Left forelimb (tissue), 1 donor: Measurements from ENCODE around the gene CALY.
A peak's percentile ranks its signal among the peaks of the same experiment; 100 is the strongest.

Source experiments
- DNase-seq: peaks from one replicate; pipeline ENCODE4 v3.0.0-alpha.2; 2018; ENCODE audit warnings: low spot score

The CALY gene

DNA sequence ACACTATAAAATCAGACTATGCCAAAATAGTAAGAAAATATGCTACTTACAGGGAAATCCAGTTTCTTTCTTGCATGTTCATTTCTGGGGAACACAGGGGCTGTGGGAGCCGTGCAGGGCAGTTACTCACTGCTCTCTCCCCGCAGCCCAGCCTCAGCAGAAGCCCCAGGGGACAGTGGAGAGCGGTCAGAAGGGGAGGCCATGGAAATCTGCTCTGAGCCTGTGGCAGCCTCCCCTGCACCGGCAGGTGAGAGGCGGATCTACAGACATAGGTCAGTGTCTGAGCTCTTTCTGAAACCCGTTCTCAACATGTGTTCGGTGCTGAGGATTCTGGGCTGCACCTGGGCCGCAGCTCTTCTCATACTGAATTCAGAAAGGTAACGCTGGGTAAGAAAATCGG is 25.1 kb downstream of the CALY start:
- DNase-seq, result no peak

DNA sequence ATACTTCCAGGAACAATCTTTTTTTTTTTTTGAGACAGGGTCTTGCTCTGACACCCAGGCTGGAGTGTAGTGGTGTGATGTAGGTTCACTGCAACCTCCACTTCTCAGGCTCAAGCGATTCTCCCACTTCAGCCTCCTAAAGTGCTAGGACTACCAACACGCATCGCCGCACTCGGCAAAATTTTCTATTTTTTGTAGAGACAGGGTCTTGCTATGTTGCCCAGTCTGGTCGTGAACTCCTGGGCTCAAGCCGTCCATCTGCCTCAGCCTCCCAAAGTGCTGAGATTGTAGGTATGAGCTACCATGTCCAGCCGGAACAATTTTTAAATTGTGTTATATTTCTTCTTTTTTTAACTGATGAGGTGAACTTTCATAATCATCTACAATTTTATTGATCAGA is 25.9 kb downstream of the CALY start:
- no peak for DNase-seq

DNA sequence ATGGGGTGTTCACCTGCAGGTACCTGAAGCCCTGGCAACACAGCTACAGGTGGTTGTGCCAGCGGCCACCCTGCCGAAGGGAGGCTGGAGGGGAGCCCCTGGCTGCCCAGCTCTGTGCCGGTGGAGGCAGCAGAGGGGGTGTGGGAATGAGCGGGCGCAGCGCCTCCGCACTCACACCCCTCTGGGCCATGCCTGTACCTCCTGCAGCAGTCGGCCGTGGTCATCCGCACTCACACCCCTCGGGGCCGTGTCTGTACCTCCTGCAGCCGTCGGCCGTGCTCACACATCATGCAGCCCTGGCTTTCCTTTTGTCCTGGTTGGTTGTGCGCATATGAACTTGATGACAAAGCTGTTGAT is 26.3 kb downstream of the CALY start:
- DNase-seq, result no peak

DNA sequence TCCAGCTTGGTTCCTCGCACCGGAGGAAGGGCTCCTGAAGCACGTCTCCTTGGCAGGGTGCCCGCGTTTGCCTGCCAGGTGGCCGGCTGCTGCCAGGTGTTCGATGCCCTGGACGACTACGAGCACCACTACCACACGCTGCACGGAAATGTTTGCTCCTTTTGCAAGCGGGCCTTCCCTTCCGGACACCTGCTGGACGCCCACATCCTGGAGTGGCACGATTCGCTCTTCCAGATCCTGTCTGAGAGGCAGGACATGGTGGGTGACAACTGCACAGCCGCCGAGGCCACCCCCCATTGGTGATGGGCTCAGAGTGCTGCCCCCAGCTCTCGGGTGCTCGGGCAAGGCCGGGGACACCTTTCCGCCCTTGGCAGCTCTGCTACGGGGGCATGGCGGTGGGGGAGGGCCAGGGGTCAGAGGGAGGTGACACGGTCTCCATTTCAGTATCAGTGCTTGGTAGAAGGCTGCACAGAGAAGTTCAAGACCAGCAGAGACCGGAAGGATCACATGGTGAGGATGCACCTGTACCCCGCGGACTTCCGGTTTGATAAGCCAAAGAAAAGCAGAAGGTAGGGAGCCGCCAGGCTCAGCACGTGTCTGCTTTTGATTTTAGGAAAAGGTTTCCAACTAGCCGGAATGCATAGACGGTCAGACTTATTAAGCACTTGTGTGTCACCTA is 26.8 kb downstream of the CALY start:
- no peak for DNase-seq

DNA sequence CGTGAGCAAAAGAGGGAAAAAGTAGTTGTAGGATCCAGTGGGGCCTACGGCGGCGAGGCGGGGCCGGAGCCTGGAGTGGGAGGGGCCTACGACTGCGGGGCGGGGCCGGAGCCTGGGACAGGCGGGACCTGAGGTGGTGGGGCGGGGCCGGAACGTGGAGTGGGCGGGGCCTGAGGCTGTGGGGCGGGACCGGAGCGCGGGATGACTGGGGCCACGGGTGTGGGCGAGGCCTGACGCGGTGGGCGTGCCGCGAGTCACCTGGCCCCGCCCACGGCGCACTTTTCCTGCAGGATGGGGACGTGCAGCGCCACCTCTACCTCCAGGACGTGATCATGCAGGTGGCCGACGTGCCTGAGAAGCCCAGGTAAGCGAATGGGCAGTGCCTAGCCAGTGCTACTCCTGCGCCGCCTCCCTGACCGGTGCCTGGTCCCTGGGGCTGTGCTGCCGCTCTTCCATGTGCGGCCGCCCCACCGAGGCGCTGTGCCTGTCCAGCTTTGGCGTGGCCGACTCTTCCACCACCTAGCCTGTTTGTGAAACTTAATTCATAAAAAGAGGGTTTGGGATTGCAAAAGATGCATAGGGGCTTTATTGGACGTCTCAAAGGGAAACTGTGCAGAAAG is 27.5 kb downstream of the CALY start:
- peak; percentile 93 for DNase-seq

DNA sequence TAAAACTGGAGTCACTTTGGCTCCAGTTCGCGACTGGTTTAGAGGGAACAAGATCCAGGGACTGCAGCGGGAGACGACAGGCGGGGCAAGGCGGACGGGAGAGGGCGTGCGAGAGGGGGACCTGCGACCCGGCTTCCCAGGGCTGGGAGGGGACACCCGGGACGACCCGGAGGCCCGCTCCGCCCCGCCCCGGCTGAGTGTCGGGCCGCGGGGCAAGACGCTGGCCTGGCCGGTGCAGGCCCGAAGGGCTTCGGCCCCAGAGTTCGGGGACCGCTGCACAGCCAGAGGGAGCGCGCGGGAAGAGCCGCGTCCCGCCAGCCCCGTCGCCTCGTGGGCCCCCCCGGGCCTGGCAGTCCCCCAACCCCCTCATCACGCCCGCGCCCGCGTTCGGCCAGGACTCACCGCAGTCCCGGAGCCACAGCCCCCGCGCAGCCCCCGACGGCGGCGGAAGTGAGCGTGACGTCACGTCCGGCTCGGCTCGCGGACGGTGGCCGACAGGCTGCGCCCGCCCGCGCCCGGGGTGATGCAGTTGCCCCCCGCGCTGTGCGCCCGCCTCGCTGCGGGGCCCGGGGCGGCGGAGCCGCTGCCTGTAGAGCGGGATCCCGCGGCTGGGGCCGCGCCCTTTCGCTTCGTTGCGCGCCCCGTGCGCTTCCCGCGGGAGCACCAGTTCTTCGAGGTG is 28.1 kb downstream of the CALY start, which contains the start of the genes TUBGCP2 and ZNF511:
Gene TUBGCP2 (minus strand): TSS at position 452 of the 679 bp plus-strand sequence. CDS start 5,931 bp downstream, outside the sequence.
Gene ZNF511 (plus strand): TSS at position 494 of the 679 bp plus-strand sequence. CDS start 30 bp downstream, at position 524.
- peak; percentile 95 for DNase-seq

DNA sequence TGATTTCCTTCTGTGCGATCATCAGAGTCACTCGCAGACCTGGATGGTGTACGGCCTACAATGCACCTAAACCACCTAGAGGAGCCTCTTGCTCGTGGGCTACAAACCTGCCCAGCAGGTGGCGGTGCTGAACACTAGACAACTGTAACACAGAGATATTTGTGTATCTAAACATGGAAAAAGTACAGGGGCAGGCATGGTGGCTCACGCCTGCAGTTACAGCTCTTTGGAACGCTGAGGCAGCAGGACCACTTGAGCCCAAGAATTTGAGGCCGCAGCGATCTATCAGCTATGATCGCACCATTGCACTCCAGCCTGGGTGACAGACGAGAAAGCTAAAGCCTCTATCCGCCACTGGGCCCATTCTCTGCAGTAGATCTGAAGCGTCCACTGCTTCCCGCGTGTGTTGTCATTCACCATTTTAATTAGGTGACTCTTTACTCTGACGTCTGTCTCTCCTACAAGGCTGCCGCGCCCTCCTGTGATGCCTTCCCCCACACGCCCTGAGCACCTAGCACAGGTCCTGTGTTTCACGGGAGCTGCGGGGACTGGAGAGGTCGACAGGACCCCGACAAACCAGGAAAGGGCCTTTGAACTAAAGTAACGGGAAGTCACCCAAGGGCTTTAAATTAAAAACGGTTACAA is 28.8 kb downstream of the CALY start:
- DNase-seq, result no peak

DNA sequence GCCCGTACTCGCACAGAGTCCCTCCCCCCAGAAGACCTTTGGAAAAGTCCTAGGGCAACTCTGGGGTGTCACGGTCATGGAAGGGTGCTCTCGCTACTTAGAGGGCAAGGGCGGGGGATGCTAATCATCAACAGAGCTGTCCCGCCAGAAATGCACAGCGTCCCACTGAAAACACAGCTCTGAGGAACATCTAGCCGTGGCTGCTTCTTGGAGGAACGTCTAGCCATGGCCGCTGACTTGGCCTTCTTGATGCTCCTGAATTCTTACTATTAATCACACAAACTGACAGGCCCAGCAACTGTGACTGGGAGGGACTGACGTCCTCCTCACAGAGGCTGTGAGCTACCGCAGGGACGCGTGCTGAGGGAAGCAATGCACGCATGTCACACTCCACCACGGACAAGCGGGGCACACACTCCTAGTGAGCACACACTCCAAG is 29.7 kb downstream of the CALY start:
- no peak for DNase-seq

DNA sequence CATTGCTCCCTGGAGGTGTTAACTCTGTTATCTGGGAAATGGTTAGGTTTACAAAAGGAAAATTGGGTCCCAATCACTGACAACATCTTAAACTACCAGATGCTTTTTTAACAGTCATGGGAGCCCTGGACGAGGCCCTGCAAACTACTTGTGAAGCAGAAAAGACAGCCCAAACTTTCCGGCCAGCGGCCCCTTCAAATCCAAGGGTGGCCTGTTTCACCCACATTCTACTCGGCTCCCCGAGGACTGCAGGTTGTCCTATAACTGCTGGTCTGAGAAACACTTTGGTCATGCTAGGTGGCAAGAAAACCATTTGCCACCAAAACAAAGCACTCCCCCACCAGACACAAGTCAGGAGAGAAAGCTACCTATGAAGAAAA is 30.6 kb downstream of the CALY start:
- DNase-seq, result no peak

DNA sequence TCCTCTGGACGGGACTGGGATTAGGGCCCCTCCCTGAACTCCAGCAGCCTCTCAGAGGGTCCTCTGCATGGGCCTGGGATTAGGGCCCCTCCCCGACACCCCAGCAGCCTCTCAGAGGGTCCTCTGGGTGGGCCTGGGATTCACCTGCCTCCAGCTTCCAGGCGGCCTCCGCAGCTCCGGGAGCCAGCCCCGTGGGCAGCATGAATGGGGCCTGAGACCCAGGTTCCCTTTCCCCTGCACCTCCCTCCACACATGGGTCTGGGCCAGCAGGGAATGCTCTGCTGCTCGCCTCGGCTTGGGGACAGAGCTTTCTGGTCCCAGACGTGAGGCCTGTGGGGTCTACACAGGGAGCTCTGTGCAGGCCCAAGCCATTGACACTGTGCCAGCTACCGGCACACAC is 33.5 kb downstream of the CALY start:
- no peak for DNase-seq

DNA sequence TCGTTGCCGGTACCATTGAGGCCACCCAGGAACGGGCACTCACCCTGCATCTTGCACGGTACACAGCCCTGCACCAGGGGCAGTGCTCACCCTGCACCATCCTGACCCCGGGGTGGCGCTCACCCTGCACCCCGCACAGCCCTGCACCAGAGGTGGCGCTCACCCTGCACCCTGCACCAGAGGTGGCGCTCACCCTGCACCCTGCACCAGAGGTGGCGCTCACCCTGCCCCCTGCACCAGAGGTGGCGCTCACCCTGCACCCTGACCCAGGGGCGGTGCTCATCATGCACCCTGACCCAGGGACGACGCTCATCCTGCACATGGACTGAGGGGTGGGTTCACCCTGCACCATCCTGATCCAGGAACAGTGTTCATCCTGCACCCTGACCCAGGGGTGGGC is 34.5 kb downstream of the CALY start:
- DNase-seq, result no peak

DNA sequence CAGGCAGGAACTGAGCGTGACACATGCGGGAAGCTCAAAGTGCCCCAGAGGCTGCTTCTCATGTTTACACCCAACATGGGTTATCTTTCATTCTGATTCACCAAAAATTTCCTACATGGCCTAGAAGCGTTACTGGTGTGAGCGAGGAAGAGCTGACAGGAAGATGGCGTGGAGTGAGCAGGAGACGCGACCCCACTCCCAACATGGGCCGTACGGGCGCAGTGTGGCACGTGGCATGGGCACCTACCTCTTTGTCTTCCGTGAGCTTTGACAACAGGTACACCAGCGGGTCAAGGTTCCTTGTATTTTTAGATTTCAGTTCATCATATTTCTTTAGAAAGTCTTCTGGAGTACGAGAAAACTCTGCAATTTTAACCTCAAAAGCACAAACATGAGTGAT is 37.0 kb downstream of the CALY start:
- no peak for DNase-seq

DNA sequence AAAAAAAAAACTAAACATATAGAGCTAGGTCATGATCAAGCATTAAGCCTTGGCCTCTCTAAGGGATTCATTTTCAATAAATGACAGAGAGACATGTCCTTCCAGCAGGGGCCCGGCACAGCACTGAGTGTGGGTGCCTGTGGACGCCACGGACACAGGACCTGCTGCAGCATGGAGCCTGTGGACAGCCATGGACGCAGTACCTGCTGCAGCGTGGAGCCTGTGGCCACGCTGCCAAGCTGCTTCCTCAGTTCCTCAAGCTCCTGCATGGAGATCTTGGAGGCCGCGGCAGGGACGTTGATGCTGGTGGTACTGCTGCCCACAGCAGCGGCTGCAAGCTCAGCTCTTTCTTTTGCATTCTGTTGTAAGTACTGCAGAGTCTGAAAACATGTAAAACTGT is 37.5 kb downstream of the CALY start:
- no peak for DNase-seq

DNA sequence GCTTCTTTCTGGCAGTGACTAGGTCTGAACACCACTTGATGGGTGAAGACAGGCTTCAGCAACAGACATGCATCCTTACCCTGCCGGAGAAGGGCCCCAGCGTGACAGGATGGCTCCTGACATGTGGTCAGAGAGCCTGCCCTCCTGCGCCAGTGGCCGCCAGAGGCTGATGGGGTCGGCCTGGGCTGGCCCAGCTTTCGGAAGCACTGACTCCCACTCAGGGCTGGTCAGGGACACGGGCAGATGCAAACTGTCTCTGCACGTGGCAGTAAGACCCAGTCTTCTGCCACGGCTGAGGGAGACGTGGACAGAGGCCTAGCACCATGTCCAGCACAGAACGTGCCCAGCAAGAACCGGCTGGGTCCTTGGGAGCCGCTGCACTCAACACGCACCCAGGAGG is 38.2 kb downstream of the CALY start:
- no peak for DNase-seq

DNA sequence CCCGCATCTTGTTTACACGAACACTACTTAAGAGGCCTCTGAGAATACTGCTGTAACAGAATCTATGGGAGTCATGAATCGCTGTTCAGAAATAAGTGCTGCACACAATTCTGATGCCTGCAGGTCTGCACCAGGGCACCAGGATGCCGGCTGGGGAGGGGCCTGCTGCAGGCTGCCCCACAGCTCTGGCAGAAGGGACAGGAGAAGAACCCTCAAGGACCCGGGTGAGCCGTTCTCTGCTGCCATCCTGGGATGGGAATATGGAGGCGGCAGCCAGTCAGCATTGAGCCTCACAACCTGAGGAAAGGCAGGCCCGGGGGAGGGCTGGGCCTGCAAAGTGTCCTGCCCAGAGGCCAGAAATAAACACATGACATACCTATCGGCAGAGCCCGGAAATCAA is 39.2 kb downstream of the CALY start:
- DNase-seq, result no peak

DNA sequence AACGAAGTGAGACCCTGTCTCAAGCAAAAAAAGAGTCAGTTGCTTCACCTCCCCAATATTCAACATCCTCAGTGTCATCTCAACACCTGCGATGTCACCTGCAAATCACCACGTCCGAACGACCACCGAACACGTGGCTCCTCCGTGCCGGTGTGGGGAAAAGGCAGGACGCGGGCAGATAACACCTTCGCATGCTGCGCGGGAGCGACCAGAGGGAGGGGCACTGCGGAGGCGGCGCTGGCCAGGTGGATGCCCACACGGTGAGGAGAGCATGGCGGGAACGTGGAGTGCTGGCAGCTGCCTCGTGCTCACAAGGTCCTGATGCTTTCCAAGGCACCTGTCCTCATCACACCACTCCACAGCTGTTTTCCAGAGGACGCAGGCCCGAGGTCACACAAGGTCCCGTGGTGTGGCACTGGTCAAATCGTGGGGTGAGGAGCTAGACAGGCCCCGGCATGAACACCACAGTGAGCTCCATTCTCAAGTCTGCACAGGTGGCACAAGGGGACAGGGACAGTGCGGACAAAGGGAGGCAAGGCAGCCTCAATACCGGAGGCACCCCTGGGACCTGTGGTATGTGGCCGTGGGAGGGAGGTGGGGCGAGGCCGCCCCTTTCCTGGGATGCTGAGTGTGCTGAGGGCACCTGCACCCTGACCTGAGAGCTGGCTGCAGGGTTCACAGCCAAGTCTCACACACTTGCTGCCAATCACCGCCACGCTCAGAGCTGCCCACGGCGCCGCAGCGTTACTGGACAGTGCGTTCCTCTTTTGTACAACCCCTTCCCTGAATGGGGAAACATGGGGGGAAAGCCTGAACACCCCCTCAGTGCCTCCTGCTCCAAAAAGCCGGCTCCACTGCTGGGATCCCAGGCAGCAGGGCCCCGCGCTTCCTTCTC is 41.0 kb downstream of the CALY start:
- DNase-seq, result no peak

DNA sequence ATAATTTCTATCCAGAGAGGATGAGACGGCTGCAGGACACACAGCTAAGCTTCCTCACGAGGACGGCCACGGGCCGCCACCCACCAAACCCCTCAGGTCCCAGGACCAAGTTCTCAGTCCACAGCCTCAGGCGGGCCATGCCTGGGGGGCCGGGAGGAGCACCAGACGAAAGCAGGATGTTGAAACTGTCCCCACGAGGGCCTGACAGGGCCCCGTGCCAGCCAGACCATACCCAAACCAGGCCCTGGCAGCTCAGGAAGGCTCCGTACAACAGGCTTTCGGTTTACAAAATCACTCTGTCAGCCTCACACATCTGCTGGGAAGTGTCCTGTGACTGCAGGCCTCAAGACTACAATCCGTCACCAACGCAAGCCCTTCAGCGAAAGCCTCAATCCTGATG is 42.5 kb downstream of the CALY start:
- DNase-seq, result no peak

DNA sequence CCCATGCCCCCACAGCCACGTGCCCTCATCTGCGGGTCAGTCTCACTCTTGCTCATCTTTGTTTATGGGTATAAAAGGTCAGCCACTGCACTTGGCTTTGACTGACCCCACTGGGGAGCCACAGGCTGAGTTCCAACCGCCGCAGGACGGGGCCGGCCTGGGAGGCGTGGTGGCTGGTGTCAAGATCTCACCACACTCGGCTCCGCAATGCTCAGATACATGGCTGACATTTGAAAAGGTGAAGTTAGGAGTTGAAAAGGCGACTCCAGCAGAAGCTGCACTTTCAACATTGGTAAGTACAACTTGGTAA is 42.9 kb downstream of the CALY start:
- DNase-seq, result no peak

DNA sequence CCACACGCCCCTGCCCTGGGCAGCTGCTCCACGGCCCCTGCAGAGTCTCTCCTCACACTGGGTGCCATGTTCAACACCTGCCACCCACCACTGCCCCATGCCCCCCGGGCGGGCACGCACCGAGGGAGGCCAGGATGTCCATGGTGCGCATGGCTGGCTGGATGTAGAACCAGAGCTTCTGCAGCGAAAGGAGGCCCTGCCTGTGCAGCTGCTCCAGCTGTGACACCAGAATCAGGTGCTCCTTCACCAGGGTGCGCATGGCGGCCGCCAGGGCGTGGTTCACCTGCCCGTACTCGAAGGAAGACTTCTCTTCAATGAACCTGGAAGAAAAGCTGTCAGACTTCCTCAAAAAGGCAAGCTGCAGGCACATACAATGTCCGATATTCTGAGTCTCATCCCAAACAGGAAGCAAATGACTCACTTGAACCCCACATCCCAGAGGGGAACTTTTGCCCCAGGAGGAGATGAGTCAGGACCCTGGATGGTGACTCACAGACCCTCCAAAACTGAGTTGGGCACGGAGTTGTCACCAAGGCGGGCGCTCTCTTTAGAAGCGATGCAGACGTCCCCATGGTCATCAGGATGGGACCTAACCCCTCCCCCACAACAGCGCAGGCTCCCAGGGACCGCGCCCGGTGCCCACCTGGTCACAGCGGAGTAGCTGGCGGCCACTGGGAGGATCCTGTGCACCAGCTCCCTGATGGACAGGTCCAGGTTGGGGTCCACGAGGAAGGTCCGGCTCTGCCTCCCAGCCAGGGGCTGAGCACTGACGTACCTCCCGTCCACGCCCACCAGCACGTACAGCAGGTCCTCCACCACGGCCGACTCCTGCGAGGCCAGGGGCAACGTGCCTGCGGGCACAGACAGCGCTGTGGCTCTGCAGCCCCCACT is 43.5 kb downstream of the CALY start:
- no peak for DNase-seq

DNA sequence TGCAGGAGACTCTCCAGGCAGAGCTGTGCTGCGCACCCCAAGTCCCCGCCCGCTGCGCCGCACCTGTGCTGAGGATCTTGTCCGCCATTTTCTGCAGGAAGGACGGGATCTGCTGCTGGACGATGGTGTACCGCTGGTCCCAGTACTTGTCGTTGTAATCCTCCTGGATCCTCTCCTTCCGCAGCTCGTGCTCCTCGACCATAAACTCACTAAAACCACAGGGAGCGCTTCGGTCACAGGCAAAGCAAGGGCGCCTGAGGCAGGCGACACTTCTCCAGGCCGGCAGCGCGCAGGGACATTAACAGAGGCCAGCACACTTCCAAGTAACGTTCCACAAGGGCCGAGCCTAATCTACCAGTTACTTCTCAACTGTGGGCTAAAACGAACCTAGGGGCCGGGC is 46.9 kb downstream of the CALY start:
- no peak for DNase-seq
